ENCODE data around the gene VAT1L. TPM values are rescaled to one million over a fixed set of nuclear protein-coding genes. Genes with fewer than 3 reads are reported as not detected.

VAT1L gene
- total RNA-seq, 4 donors from 2014 or later, result 0.53 to 2.5 (median 0.92) TPM

GRCh38 chr16:77784441-77785372 is 3.7 kb upstream of the VAT1L start:
- Histone ChIP-seq H3K27me3 (peaks cover 0 to 10% of the 10 kb centered on the region in 2 donors), H3K4me1 (peaks cover 0 to 7% (median 0%) of the 10 kb centered on the region in 4 donors), H3K27ac (no peak overlapping the region), H3K9me3 (no peaks in the 10 kb centered on the region), H3K36me3 (no peaks in the 10 kb centered on the region), H3K4me3 (no peak overlapping the region)
- DNase-seq, result no peak
- TF ChIP-seq CTCF (IDR thresholded peaks at IDR 0.05), result no peak
- no peak for TF ChIP-seq POLR2A (IDR thresholded peaks at IDR 0.05)

GRCh38 chr16:77785373-77785764 is 3.0 kb upstream of the VAT1L start:
- no peak overlapping the region for H3K4me3 ChIP-seq
- no peaks in the 10 kb centered on the region for H3K9me3 ChIP-seq
- no peaks in the 10 kb centered on the region for H3K36me3 ChIP-seq
- H3K27ac ChIP-seq, result no peak overlapping the region
- TF ChIP-seq POLR2A (IDR thresholded peaks at IDR 0.05) (no peak), CTCF (IDR thresholded peaks at IDR 0.05) (no peak)
- H3K4me1 ChIP-seq, result peaks cover 0 to 7% (median 0%) of the 10 kb centered on the region in 4 donors
- peaks cover 0 to 10% of the 10 kb centered on the region in 2 donors for H3K27me3 ChIP-seq
- DNase-seq, result no peak

GRCh38 chr16:77786186-77786847 is 2.0 kb upstream of the VAT1L start:
- no peaks in the 10 kb centered on the region for H3K9me3 ChIP-seq
- peaks cover 0 to 7% (median 0%) of the 10 kb centered on the region in 4 donors for H3K4me1 ChIP-seq
- H3K36me3 ChIP-seq, result no peaks in the 10 kb centered on the region
- DNase-seq, result no peak
- H3K4me3 ChIP-seq, result no peak overlapping the region
- no peak overlapping the region for H3K27ac ChIP-seq
- no peak for TF ChIP-seq POLR2A (IDR thresholded peaks at IDR 0.05)
- TF ChIP-seq CTCF (IDR thresholded peaks at IDR 0.05), result no peak
- H3K27me3 ChIP-seq, result peaks cover 0 to 10% of the 10 kb centered on the region in 2 donors

GRCh38 chr16:77787452-77787851 is 912 bp upstream of the VAT1L start:
- TF ChIP-seq CTCF (IDR thresholded peaks at IDR 0.05) (no peak), POLR2A (IDR thresholded peaks at IDR 0.05) (no peak)
- H3K9me3 ChIP-seq, result no peaks in the 10 kb centered on the region
- DNase-seq, result no peak
- H3K36me3 ChIP-seq, result no peaks in the 10 kb centered on the region
- H3K4me1 ChIP-seq, result peaks cover 0 to 7% (median 0%) of the 10 kb centered on the region in 4 donors
- peaks cover 0 to 10% of the 10 kb centered on the region in 2 donors for H3K27me3 ChIP-seq
- no peak overlapping the region for H3K4me3 ChIP-seq
- no peak overlapping the region for H3K27ac ChIP-seq

- no peak overlapping the region for H3K27ac ChIP-seq
- peak overlapping the region; percentile 30 to 53 (median 42) for H3K4me3 ChIP-seq
- H3K9me3 ChIP-seq, result no peaks in the 10 kb centered on the region
- H3K27me3 ChIP-seq, result peaks cover 0 to 10% of the 10 kb centered on the region in 2 donors
- no peak for DNase-seq
- no peaks in the 10 kb centered on the region for H3K36me3 ChIP-seq
- H3K4me1 ChIP-seq, result peaks cover 0 to 7% (median 0%) of the 10 kb centered on the region in 4 donors
- no peak for TF ChIP-seq POLR2A (IDR thresholded peaks at IDR 0.05)
- no peak for TF ChIP-seq CTCF (IDR thresholded peaks at IDR 0.05)
Observed at GRCh38 chr16:77789085-77790008, 983 bp downstream of the VAT1L start.

Measured in Peyer's patch (tissue), 4 donors.